Measurements from ENCODE around the gene TCERG1L.

Gene TCERG1L

DNA sequence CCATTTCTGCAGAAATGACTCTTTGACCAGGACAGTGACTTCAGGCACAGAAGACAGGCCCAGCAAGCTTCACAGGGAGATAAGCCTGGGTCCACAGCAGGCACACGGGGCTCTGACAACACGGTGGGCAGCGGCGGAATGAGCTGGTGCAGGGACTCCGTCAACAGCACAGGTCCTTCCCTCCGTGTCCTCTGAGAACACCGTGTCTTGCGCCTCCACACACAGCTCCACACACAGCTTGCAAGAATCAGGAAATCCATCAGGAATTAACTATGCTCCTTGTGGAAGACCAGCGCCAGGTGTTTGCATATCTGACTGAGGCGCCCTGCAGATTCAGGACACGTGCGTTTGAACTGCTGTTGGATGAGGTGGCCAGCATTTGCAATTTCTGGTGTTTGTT is 39.6 kb downstream of the TCERG1L start:
- no peak overlapping the region for H3K27ac ChIP-seq
- TF ChIP-seq CTCF (conservative IDR thresholded peaks at IDR 0.05), result no peak

DNA sequence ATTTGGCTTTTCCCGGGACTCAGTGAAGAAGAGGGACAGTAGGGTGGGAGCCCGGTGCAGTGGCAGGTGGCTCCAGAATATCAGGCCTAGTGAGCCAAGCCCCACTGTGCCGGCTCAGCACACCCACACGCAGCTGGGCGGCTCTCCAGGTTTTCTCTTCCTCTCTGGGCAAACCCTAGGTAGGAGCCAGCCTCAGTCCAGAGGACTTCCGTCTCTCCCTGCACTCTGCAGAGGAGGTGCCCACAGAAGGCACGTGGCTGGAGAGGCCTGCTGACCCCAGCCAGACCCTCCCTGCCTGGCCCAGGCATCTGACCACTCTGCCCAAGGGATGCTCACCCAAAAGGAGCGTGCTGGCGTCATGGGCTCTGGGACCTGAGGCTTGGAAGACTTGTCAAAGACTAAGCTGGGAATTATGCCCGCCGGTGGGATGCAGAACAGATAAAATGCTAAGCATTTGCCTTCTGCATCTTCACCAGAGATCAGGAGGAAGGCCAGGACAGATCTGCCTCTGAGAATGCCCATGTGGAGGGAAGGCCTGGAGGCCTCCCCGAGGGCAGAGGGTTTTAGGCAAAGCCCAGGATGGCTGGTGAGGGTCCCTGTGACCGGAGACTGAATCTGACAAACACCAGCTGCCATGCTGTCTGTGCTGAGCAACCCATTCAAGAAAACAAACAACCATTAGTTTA is 40.2 kb downstream of the TCERG1L start:
- H3K27ac ChIP-seq, result peak overlapping the region; percentile 9; the same call in 1 of the 2 replicates
- TF ChIP-seq CTCF (conservative IDR thresholded peaks at IDR 0.05), result no peak

DNA sequence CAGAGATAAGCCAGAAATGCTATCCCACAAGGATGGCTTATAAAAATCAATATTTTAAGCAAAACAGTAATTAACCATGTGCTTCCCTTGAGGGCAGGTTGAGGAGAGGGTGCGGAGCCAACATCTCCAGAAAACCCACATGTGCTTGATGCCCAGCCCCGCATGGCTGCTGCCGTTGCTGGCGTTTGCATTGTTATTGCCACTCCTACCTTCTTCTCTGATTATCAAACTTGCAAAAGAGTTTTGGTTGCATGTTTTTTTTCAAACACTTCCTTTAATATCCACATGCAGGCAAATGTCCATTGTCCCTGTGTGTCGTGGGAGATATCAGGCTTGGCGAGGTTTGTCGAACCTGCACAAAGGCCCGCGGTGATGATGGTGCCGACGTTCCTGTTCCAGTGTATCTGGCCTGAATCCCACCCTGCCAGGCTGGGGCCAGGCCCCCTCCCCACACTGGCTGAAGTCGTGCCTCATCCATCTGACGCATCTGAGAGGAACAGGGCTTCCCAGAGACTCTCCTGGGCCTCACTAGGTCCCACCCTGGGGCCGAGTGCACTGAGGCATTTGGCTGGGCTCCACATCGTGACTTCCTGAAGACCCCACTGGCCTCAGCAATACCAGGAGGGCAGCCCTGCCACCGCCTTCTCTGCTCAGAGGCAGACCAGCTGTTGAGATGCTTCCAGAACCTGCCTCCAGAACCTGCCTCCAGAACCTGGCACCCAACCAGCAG is 40.9 kb downstream of the TCERG1L start:
- TF ChIP-seq CTCF (conservative IDR thresholded peaks at IDR 0.05), result no peak

DNA sequence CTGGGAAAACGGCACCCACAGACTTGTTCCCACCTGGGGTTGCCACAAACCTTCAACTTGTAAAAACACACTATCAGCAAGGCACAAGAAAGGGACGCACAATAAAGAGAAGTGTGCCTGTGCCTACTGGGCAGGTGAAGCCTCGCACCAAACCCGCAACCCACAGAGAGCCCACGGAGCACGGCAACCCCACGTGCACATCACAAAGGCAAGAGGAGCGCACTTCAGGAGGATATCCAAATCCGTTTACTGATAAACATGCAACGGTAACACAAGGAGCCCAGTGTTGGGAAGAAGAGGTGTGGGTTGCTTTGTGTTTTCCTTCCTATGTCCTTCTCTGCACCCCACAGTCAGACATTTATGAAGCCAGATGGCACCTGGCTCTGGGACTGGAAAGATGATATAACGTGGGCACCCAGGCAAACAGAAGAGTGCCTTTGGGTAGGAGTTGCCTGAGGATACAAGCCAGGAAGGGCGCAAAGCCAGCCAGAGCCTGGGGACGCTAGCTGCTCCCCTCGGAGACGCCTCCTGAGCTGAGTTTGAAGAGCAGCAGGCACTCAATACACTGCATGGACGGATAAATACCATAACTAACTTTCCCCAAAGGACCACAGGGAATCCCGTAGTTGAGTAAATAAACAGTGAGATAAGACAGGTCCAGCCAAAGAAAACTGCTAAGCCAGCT is 41.6 kb downstream of the TCERG1L start:
- no peak for TF ChIP-seq CTCF (conservative IDR thresholded peaks at IDR 0.05)
- H3K27ac ChIP-seq, result no peak overlapping the region

More for the DNA sequence above, 40.9 kb downstream of the TCERG1L start:
- peak overlapping the region; percentile 9; the same call in 1 of the 2 replicates for H3K27ac ChIP-seq

DNA sequence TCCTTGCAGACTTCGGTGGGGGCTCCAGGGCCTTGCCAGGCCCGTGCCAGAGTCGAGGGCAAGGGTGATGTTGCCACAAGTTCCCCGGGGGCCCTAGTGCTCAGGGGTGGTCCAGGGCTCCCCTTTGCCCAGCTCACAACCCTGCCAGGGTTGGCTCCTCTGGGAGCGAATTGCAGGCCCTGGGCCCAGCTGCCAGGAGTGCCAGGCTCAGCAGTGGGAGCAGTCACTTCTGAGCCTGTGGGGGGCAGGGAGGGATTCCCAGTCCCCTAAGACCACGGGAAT is 43.8 kb downstream of the TCERG1L start:
- H3K27ac ChIP-seq, result no peak overlapping the region
- TF ChIP-seq CTCF (conservative IDR thresholded peaks at IDR 0.05), result no peak

DNA sequence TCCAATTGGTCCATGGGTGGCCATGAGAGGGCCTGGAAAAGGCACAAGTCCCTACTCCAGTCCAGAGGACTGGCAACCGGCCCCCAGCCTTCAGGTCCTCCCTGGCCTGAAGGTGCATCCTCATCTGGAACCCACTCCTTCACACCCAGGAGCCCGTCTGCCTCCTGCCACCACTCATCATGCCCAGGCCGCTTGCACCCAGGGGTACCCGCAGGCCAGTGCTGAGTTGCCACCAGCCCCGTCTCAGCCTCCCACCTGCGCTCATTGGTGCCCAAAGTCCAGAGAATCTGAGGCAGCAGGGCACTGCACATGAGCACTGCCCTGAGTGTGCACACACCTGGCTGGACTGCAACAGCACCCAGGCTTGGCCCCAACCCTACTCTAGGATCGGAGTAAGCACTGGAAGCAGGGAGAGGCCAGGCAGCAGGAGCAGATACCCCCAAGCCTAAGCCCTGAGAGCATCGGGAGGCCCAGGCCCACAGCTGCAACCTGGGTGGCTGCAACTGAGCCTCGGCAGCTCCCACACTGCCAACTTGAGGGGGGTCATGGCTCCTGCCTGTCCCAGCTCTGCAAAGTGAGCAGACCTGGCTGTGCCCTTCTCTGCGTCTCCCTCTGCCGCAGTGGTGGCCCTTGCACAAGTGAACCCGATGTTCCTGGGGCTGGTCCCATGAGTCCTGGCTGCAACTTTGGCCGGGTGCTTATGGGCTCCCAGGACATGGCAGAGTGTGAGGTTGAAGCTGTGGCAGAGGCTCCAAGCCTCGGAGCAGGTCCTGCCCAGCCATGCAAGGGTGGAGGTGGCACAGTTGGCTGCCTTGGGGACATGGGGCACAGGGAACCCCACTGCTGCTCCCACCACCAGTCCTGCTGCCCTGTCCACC is 44.3 kb downstream of the TCERG1L start:
- no peak overlapping the region for H3K27ac ChIP-seq

More for the DNA sequence above, 44.3 kb downstream of the TCERG1L start:
- no peak for TF ChIP-seq CTCF (conservative IDR thresholded peaks at IDR 0.05)
